OCI-LY1 (cell line): ENCODE measurements around the gene EIF2S2.

Experiments used
- CTCF ChIP-seq: fragments of 200-600 bp; sonication (generic), shearing (Covaris generic); IDR thresholded peaks from 2 replicates; pipeline ENCODE4 v1.5.1; 2017; ENCODE audit warnings: mild to moderate bottlenecking, antibody characterized with exemption, low read length, moderate library complexity, mixed read lengths
- EZH2 ChIP-seq: fragments of 200-600 bp; sonication (generic), shearing (Covaris generic); IDR thresholded peaks from 2 replicates; pipeline ENCODE4 v1.8.0; 2017; ENCODE audit warnings: borderline replicate concordance, mixed run types, mild to moderate bottlenecking, antibody characterized with exemption, low read length, moderate library complexity, mixed read lengths

GRCh38 chr20:34104059-34104458 lies 8.0 kb downstream of the EIF2S2 start:
- TF ChIP-seq CTCF (no peak), EZH2 (no peak)
